OCI-LY3 (cell line): ENCODE data around the gene SERGEF.

Source experiments
- H2AFZ ChIP-seq: fragments of 200-600, 300-600 bp; shearing (Covaris generic); 2 replicates; pipeline ENCODE4 v1.6.0; 2014; ENCODE audit warnings: antibody characterized with exemption, low read depth, low read length
- H3K27ac ChIP-seq: fragments of 200-600, 300-600 bp; sonication (generic); 2 replicates; pipeline ENCODE4 v1.5.1; 2014; ENCODE audit warnings: mild to moderate bottlenecking, low read length, moderate library complexity, mixed read lengths
- H3K27me3 ChIP-seq: fragments of 200-600, 300-600 bp; sonication (generic); 2 replicates; pipeline ENCODE4 v1.6.1; 2014; ENCODE audit warnings: low read depth, low read length, mixed read lengths
- H3K36me3 ChIP-seq: fragments of 200-600, 300-600 bp; sonication (generic); replicated peaks from 2 replicates; pipeline ENCODE3; 2014; ENCODE audit warnings: low read depth, low read length, mixed read lengths
- H3K4me1 ChIP-seq: fragments of 300-600, 200-600 bp; sonication (generic); 2 replicates; pipeline ENCODE4 v1.6.1; 2014; ENCODE audit warnings: low read length, mixed read lengths
- H3K4me2 ChIP-seq: fragments of 200-600, 300-600 bp; sonication (generic); 2 replicates; pipeline ENCODE4 v1.6.1; 2014; ENCODE audit warnings: low read length, mixed read lengths
- H3K4me3 ChIP-seq: fragments of 300-600, 200-600 bp; sonication (generic); 2 replicates; pipeline ENCODE4 v1.5.1; 2014; ENCODE audit warnings: antibody characterized with exemption, mild to moderate bottlenecking, low read length, moderate library complexity
- H3K79me2 ChIP-seq: fragments of 300-600, 200-600 bp; shearing (Covaris generic); 2 replicates; pipeline ENCODE4 v1.6.1; 2014; ENCODE audit warnings: mild to moderate bottlenecking, low read length, mixed read lengths
- H3K9ac ChIP-seq: fragments of 300-600, 200-600 bp; shearing (Covaris generic); 2 replicates; pipeline ENCODE4 v1.6.0; 2014; ENCODE audit warnings: mild to moderate bottlenecking, low read length, moderate library complexity
- H3K9me3 ChIP-seq: fragments of 200-600, 300-600 bp; shearing (Covaris generic); 2 replicates; pipeline ENCODE4 v1.6.1; 2014; ENCODE audit warnings: low read length, mixed read lengths; ENCODE audit not compliant: insufficient read depth
- H4K20me1 ChIP-seq: fragments of 200-600, 300-600 bp; sonication (generic); 2 replicates; pipeline ENCODE4 v1.6.1; 2016; ENCODE audit warnings: low read length, mixed read lengths; ENCODE audit not compliant: insufficient read depth
- EZH2phosphoT487 ChIP-seq: fragments of 200-600 bp; shearing (Covaris generic); IDR thresholded peaks from 2 replicates; pipeline ENCODE4 v1.6.1; 2018; ENCODE audit warnings: antibody characterized with exemption, mixed run types, low read depth
- TF ChIP-seq, protein P1 (sequence below): fragments of 200-600, 300-600 bp; sonication (generic); IDR thresholded peaks from 2 replicates; pipeline ENCODE4 v1.5.1; 2014; ENCODE audit warnings: antibody characterized with exemption, low read length, low read depth

The SERGEF gene

GRCh38 chr11:17983569-17983968, 29.3 kb downstream of the SERGEF start:
- no peaks in the 10 kb centered on the region for H3K9me3 ChIP-seq
- H3K36me3 ChIP-seq = peaks cover 33% of the 10 kb centered on the region
- no peaks in the 10 kb centered on the region for H3K4me1 ChIP-seq
- no peak overlapping the region for H3K27ac ChIP-seq
- no peak overlapping the region for H3K9ac ChIP-seq
- TF ChIP-seq, protein P1, sequence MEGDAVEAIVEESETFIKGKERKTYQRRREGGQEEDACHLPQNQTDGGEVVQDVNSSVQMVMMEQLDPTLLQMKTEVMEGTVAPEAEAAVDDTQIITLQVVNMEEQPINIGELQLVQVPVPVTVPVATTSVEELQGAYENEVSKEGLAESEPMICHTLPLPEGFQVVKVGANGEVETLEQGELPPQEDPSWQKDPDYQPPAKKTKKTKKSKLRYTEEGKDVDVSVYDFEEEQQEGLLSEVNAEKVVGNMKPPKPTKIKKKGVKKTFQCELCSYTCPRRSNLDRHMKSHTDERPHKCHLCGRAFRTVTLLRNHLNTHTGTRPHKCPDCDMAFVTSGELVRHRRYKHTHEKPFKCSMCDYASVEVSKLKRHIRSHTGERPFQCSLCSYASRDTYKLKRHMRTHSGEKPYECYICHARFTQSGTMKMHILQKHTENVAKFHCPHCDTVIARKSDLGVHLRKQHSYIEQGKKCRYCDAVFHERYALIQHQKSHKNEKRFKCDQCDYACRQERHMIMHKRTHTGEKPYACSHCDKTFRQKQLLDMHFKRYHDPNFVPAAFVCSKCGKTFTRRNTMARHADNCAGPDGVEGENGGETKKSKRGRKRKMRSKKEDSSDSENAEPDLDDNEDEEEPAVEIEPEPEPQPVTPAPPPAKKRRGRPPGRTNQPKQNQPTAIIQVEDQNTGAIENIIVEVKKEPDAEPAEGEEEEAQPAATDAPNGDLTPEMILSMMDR = no peak
- TF ChIP-seq EZH2phosphoT487 = no peak
- H3K27me3 ChIP-seq = no peaks in the 10 kb centered on the region
- H4K20me1 ChIP-seq = peaks cover 10% of the 10 kb centered on the region
- H3K4me3 ChIP-seq = no peak overlapping the region
- H2AFZ ChIP-seq = no peak overlapping the region
- no peak overlapping the region for H3K4me2 ChIP-seq
- H3K79me2 ChIP-seq = no peaks in the 10 kb centered on the region

DNA sequence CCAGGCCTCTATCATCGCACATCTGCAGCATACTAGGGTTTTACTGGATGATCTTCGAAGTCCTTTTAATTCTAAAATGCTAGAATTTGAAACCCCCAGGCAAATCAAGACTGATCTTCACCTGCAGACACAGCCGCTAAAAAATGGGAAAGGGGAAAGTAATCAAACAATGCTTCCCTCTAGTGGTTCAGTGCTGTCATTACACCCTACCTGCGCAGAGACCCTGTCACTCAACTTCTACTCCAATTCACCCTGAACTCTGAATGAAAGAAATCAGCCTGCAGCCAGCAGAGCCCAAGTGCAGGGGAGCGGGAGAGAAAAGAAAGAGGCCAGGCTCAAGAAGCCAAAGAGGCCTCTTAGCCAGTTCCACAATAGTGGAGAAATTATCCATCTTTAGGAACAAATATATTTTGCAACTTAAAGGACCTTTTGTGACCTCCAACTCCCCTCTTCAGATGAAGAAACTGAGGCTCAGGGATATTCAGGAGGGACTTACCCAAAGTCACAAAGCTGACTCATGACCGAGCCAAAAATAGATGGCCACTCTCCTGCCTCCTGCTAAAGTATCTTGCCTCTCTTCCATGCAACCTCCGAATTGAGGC, 33.0 kb downstream of the SERGEF start:
- H4K20me1 ChIP-seq = peaks cover 12% of the 10 kb centered on the region
- no peak for TF ChIP-seq EZH2phosphoT487
- TF ChIP-seq, protein P1 = peak; percentile 90
- no peaks in the 10 kb centered on the region for H3K79me2 ChIP-seq
- no peak overlapping the region for H2AFZ ChIP-seq
- H3K9me3 ChIP-seq = no peaks in the 10 kb centered on the region
- H3K27ac ChIP-seq = no peak overlapping the region
- no peak overlapping the region for H3K4me2 ChIP-seq
- peaks cover 3% of the 10 kb centered on the region for H3K36me3 ChIP-seq
- H3K27me3 ChIP-seq = no peaks in the 10 kb centered on the region
- H3K9ac ChIP-seq = no peak overlapping the region
- no peak overlapping the region for H3K4me3 ChIP-seq
- H3K4me1 ChIP-seq = no peaks in the 10 kb centered on the region

DNA sequence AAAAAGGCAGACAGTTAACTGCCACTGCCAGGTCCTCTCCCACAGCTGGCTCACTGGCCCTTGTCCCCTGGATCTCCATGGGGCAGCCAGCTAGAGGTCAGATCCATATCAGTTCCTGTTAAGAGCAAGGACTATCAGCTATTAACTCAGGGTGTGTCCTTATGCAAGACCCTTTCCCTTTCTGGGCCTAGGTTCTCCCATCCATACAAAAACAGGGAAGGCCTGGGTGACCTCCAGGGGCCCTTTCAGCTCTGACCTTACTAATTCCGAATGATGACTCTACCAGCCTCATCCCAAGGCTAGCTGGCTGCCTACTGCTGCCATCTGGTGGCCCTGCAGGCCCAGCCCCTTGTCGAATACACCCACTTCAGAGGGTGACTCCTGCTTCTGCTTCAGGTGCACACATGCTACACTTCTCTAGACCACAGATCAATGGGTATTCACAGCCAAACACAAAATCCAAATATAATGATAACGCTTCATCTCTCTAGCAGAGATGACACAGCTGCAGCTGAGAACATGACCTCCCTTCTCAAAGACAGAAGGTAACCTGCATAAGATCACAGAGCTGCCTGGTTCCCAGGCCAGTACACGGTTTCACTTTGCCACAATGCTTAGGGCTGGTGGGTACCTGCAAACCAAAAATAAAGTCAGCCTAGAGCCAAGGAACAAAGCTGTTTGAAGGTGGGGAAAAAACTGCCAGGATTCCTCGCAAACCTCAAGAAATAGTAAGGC, 34.1 kb downstream of the SERGEF start:
- Histone ChIP-seq H3K4me1 (no peaks in the 10 kb centered on the region), H3K4me3 (no peak overlapping the region), H3K36me3 (no peaks in the 10 kb centered on the region), H3K79me2 (no peaks in the 10 kb centered on the region), H2AFZ (no peak overlapping the region), H3K9ac (no peak overlapping the region), H3K9me3 (no peaks in the 10 kb centered on the region), H3K4me2 (no peak overlapping the region), H3K27ac (no peak overlapping the region), H4K20me1 (peaks cover 12% of the 10 kb centered on the region), H3K27me3 (no peaks in the 10 kb centered on the region)
- no peak for TF ChIP-seq EZH2phosphoT487
- TF ChIP-seq, protein P1 = peak; percentile 85

DNA sequence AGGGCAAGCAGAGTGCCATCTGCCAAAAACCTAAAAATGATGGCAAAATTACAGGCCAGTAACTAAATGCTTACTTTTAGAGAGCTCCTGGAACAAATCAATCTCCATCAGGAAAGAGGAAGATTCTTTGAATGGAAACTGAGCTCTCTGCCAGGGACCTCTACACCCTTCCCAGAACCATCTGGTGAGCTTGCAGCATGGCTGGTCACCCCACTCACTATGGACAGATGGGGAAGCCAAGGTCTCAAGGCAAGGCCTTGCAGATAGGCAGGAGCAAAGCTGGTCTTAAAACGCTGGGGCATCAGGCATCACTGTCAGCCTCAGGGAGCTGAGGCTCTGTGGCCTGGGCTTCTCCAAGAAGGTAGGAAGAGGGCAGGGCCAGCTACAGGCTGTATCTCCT, 36.2 kb downstream of the SERGEF start:
- Histone ChIP-seq H3K36me3 (peaks cover 9% of the 10 kb centered on the region), H3K4me2 (no peak overlapping the region), H3K9ac (no peak overlapping the region), H2AFZ (no peak overlapping the region), H3K4me1 (no peaks in the 10 kb centered on the region), H3K9me3 (no peaks in the 10 kb centered on the region), H3K79me2 (no peaks in the 10 kb centered on the region), H3K4me3 (no peak overlapping the region), H4K20me1 (peaks cover 12% of the 10 kb centered on the region), H3K27me3 (no peaks in the 10 kb centered on the region), H3K27ac (no peak overlapping the region)
- TF ChIP-seq, protein P1 = no peak
- no peak for TF ChIP-seq EZH2phosphoT487
